Mesodermal cell (in vitro differentiated cells): ENCODE data around the gene TRIM32. TPM values are rescaled to one million over a fixed set of nuclear protein-coding genes. Genes with fewer than 3 reads are reported as not detected.
A peak's percentile ranks its signal among the peaks of the same experiment; 100 is the strongest.

Source experiments
- H3K27ac ChIP-seq: 2 replicates; pipeline ENCODE4 v1.7.0; 2013; ENCODE audit warnings: mild to moderate bottlenecking, low read depth, low read length, moderate library complexity; ENCODE audit not compliant: severe bottlenecking
- H3K36me3 ChIP-seq: 2 replicates; pipeline ENCODE4 v1.7.1; 2013; ENCODE audit warnings: mild to moderate bottlenecking, low read length, moderate library complexity; ENCODE audit not compliant: control insufficient read depth, insufficient read depth
- H3K4me1 ChIP-seq: one replicate; pipeline ENCODE4 v1.7.1; 2013; ENCODE audit warnings: mild to moderate bottlenecking, low read length; ENCODE audit not compliant: insufficient read depth, control insufficient read depth, poor library complexity, severe bottlenecking
- H3K4me3 ChIP-seq: 2 replicates; pipeline ENCODE4 v1.7.0; 2013; ENCODE audit warnings: low read length, control low read depth, mild to moderate bottlenecking; ENCODE audit not compliant: insufficient read depth, poor library complexity, severe bottlenecking; ENCODE audit errors: extremely low read depth
- H3K9me3 ChIP-seq: 2 replicates; pipeline ENCODE4 v1.7.1; 2013; ENCODE audit warnings: mild to moderate bottlenecking, low read length, moderate library complexity; ENCODE audit not compliant: control insufficient read depth
- WGBS, 2 experiments: methylation state at CpG; one replicate each; pipeline ENCODE4 v1.1.5; 2013; ENCODE audit warnings: missing lambda C conversion rate in 2 of 2; ENCODE audit not compliant: insufficient coverage in 2 of 2; 5-methylcytosine and 5-hydroxymethylcytosine counted together
- polyA plus RNA-seq, 2 experiments: library from polyadenylated mRNA; stranded (reverse); fragments of 50-300 nt; gene quantifications; one replicate each; pipeline ENCODE4 v1.2.3, GENCODE V29; 2013

The TRIM32 gene, protein sequence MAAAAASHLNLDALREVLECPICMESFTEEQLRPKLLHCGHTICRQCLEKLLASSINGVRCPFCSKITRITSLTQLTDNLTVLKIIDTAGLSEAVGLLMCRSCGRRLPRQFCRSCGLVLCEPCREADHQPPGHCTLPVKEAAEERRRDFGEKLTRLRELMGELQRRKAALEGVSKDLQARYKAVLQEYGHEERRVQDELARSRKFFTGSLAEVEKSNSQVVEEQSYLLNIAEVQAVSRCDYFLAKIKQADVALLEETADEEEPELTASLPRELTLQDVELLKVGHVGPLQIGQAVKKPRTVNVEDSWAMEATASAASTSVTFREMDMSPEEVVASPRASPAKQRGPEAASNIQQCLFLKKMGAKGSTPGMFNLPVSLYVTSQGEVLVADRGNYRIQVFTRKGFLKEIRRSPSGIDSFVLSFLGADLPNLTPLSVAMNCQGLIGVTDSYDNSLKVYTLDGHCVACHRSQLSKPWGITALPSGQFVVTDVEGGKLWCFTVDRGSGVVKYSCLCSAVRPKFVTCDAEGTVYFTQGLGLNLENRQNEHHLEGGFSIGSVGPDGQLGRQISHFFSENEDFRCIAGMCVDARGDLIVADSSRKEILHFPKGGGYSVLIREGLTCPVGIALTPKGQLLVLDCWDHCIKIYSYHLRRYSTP
- 13.1 TPM for polyA plus RNA-seq (2013, experiment 1 of 2)
- polyA plus RNA-seq (2013, experiment 2 of 2), result 11.8 TPM

DNA sequence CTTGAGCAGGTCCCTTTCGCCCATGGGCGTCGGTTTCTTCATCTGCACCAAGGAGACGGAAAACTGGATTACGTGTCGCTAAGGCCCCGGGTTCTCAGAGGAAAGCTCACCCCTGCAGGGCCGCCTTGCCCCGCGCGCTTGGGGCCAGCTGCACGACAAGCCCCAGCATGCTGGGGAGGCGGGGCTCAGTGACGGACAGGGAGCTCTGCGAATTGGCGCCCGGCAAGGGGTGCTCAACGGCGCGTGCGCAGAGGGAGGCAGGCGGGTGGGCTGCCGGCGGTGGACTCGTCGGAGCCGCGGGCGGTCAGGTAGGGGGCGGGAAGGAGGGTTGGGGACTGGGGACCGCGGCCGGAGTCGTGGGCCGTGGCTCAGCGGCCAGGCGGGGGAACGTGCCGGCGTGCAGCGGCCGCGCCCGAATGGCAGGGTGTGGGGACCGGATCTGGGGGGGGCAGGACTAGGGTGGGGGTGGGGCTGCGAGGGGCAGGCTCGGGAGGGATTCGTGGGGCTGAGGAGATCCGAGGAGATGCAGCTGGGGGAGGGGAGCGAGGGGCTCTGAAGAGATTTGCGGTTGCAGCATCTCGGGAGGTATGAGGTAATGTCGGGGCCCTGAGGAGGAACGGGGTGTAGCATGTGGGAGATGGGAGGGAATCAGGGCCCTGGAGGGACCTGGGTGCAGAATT, at the start of gene TRIM32:
TRIM32 (plus strand) TSS at position 232 of the 680 bp plus-strand sequence. CDS start 10,438 bp downstream, outside the sequence.
- Histone ChIP-seq H3K9me3 (peaks cover 13% of the 10 kb centered on the region), H3K27ac (no peak within 1 kb of the TSS), H3K36me3 (no peaks in the 10 kb centered on the region), H3K4me3 (peak within 1 kb of the TSS; percentile 67), H3K4me1 (peaks cover 10% of the 10 kb centered on the region)
- WGBS, 2 experiments, result 3% methylated on average over 22 to 27 of the region's 54 CpGs

DNA sequence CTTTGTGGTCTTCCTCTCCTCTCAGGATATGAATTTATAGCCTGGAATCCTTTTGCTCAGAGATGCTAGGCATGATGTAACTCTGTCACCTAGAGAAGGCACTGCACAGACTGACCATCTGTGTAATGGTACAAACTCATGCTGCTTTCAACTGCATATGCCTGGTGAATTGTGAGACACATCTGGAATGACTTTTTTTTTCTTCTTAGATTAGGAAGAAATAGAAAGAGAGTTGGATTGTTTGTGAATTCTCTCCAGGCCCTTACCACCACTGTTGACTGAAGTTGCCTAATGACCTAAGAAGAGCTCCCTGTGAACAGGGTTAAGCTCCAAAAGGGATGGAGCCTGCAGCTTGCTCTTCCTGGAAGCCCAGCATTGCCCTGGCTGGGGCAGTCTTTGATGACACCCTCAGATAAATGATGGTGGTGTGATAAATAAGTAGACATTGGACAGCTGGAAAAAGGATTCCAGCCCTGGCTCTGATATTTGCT, 47.8 kb upstream of the TRIM32 start:
- no peaks in the 10 kb centered on the region for H3K9me3 ChIP-seq

DNA sequence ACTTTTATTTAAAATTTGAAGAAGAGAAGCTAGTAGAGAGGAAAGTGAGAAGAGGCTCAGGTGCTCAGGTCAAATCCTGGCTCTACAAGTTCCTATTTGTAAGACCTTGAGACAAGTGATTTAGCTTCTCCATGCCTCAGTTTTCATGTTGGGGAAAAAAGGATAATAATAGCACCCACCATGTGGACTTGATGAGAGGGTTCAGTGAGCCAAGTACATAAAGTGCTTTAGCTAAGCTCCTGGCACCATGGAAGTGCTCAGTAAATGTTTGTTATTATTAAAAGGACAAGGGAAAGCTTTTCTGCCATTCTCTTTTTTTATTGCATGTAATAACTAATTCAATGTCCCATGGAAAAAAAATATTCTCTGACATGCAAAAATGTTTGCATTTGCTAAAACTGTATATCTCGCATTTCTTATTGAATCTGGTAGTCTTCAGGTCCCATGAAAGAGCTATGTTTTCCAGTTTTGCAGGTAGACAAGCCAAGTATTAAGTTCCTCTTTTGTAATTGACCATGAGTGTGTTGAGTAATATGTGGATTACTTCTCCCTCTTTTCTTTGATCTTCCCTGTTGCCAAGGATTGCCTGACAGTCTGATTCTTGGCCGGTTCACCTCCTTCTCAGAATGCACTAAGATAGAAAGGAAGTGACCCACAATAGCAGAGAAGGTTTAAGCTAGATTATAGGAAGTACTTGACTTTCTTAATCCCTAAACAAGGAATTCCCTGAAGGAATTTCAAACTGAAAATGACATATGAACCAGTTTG, 45.6 kb upstream of the TRIM32 start:
- WGBS, 2 experiments, result 88% methylated on average over 1 of the region's 2 CpGs; no CpG with 5 or more reads in 1 of the 2 experiments
- Histone ChIP-seq H3K9me3 (no peaks in the 10 kb centered on the region), H3K36me3 (no peaks in the 10 kb centered on the region), H3K4me1 (no peaks in the 10 kb centered on the region), H3K4me3 (no peak overlapping the region), H3K27ac (no peak overlapping the region)

More for the DNA sequence above, 47.8 kb upstream of the TRIM32 start:
- no peak overlapping the region for H3K4me3 ChIP-seq
- no peak overlapping the region for H3K27ac ChIP-seq
- no peaks in the 10 kb centered on the region for H3K36me3 ChIP-seq
- no peaks in the 10 kb centered on the region for H3K4me1 ChIP-seq

GRCh38 chr9:116643691-116644090, 43.4 kb upstream of the TRIM32 start:
- 80 to 100% methylated on average over 1 of the region's 1 CpG for WGBS, 2 experiments
- Histone ChIP-seq H3K9me3 (no peaks in the 10 kb centered on the region), H3K27ac (no peak overlapping the region), H3K4me3 (no peak overlapping the region), H3K36me3 (no peaks in the 10 kb centered on the region), H3K4me1 (no peaks in the 10 kb centered on the region)

GRCh38 chr9:116644091-116644688, 42.9 kb upstream of the TRIM32 start:
- no peaks in the 10 kb centered on the region for H3K4me1 ChIP-seq
- H3K36me3 ChIP-seq, result no peaks in the 10 kb centered on the region
- H3K4me3 ChIP-seq, result no peak overlapping the region
- H3K27ac ChIP-seq, result no peak overlapping the region
- WGBS, 2 experiments, result 89 to 92% methylated on average over 2 of the region's 2 CpGs
- no peaks in the 10 kb centered on the region for H3K9me3 ChIP-seq

GRCh38 chr9:116646661-116647514, 40.2 kb upstream of the TRIM32 start:
- Histone ChIP-seq H3K4me1 (no peaks in the 10 kb centered on the region), H3K36me3 (no peaks in the 10 kb centered on the region), H3K9me3 (no peaks in the 10 kb centered on the region), H3K4me3 (no peak overlapping the region), H3K27ac (no peak overlapping the region)
- 60 to 61% methylated on average over 1 to 2 of the region's 5 CpGs for WGBS, 2 experiments

DNA sequence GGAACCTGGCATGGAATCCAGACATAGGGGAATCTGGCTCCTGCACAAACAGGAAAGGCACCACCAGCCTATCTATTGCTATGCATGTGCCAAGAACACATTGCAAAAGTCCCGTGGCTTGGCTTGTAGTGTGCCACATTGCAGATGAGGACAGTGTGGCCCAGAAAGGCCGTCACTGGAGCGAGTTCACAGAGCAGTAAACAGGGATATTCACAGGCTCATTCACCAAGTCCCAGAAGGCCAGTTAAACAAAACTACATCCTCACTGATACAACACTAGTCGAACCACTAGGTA, 39.6 kb upstream of the TRIM32 start:
- no peaks in the 10 kb centered on the region for H3K36me3 ChIP-seq
- H3K9me3 ChIP-seq, result no peaks in the 10 kb centered on the region
- H3K4me3 ChIP-seq, result no peak overlapping the region
- 89 to 92% methylated on average over 1 of the region's 4 CpGs for WGBS, 2 experiments
- no peak overlapping the region for H3K27ac ChIP-seq
- no peaks in the 10 kb centered on the region for H3K4me1 ChIP-seq

DNA sequence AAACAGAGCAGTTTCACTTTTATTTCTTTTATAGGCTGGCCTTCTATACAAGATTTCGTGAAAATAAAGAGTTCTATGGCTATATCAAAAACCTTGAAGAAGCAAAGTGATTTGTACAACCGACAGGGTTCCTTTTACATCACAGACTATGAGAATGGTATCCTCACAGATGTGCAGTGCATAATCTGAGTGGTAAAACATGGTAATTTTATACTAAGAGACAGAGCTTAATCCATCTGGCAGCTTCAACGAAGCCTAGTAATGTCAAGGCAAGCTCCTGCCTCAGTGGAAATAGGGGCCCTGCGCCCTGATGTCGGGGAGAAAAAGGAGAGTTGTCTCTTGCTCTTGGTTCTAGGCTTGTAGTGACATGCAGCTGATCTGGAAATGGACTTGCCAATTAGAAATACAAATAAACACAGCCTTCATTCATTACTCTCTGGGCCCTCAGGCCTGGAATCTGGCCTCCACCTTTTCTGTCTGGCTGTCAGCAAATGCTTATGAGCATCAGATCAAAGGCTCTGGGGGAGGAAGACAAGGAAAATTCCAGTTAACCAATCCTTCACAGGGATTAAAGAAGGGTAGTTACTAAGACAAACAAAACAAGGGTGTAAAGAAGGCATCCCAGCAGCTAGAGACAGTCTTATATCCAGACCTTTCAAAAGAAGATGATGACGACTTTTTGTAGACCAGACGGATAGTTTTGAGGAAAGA, 33.6 kb upstream of the TRIM32 start:
- Histone ChIP-seq H3K4me1 (peaks cover 8% of the 10 kb centered on the region), H3K27ac (no peak overlapping the region)

GRCh38 chr9:116654059-116654355, 33.1 kb upstream of the TRIM32 start:
- H3K27ac ChIP-seq, result no peak overlapping the region
- WGBS, 2 experiments, result 89 to 90% methylated on average over 2 to 3 of the region's 3 CpGs

More for the DNA sequence above, 33.6 kb upstream of the TRIM32 start:
- Histone ChIP-seq H3K4me3 (no peak overlapping the region), H3K9me3 (no peaks in the 10 kb centered on the region), H3K36me3 (no peaks in the 10 kb centered on the region)
- 80 to 89% methylated on average over 3 to 6 of the region's 7 CpGs for WGBS, 2 experiments

More at GRCh38 chr9:116654059-116654355, 33.1 kb upstream of the TRIM32 start:
- Histone ChIP-seq H3K9me3 (no peaks in the 10 kb centered on the region), H3K4me1 (peaks cover 8% of the 10 kb centered on the region), H3K36me3 (no peaks in the 10 kb centered on the region), H3K4me3 (no peak overlapping the region)
